Loucy (cell line): ENCODE results near the gene NR1H3.

Experiments
- H2AFZ ChIP-seq: fragments of 200-600 bp; sonication (generic); 2 replicates; pipeline ENCODE4 v1.6.0; 2016; ENCODE audit warnings: antibody characterized with exemption, mild to moderate bottlenecking, low read length, moderate library complexity
- H3F3A ChIP-seq: fragments of 200-600 bp; 2 replicates; pipeline ENCODE4 v1.6.0; 2016; ENCODE audit warnings: antibody characterized with exemption, low read depth, mild to moderate bottlenecking
- H3K27me3 ChIP-seq: fragments of 200-600 bp; sonication (generic); 2 replicates; pipeline ENCODE4 v1.6.1; 2014; ENCODE audit warnings: low read length, mild to moderate bottlenecking; ENCODE audit not compliant: insufficient read depth, poor library complexity, severe bottlenecking
- H3K36me3 ChIP-seq: fragments of 200-600 bp; sonication (generic); 2 replicates; pipeline ENCODE4 v1.6.1; 2016; ENCODE audit warnings: low read length; ENCODE audit not compliant: insufficient read depth
- H3K4me1 ChIP-seq: fragments of 200-600 bp; sonication (generic); 2 replicates; pipeline ENCODE4 v1.5.1; 2014; ENCODE audit warnings: low read length, mild to moderate bottlenecking; ENCODE audit not compliant: insufficient read depth, poor library complexity, severe bottlenecking
- H3K4me2 ChIP-seq: fragments of 200-600 bp; sonication (generic); 2 replicates; pipeline ENCODE4 v1.6.0; 2014; ENCODE audit warnings: antibody characterized with exemption, low read length, low read depth, mild to moderate bottlenecking; ENCODE audit not compliant: poor library complexity, severe bottlenecking
- H3K4me3 ChIP-seq: fragments of 200-600 bp; sonication (generic); 2 replicates; pipeline ENCODE4 v1.5.1; 2014; ENCODE audit warnings: low read length, mild to moderate bottlenecking, mixed read lengths; ENCODE audit not compliant: poor library complexity, severe bottlenecking
- H3K79me2 ChIP-seq: fragments of 200-600 bp; sonication (generic); 2 replicates; pipeline ENCODE4 v1.6.1; 2014; ENCODE audit warnings: low read length; ENCODE audit not compliant: insufficient read depth
- H3K9ac ChIP-seq: fragments of 200-600 bp; sonication (generic); 2 replicates; pipeline ENCODE4 v1.6.0; 2014; ENCODE audit warnings: mild to moderate bottlenecking, low read depth, low read length, moderate library complexity; ENCODE audit not compliant: poor library complexity, severe bottlenecking
- H3K9me2 ChIP-seq: fragments of 200-600 bp; sonication (generic); replicated peaks from 2 replicates; pipeline ENCODE4 v1.6.1; 2016; ENCODE audit warnings: low read depth, low read length, mixed read lengths
- H3K9me3 ChIP-seq: fragments of 200-600 bp; sonication (generic); 2 replicates; pipeline ENCODE4 v1.6.1; 2014; ENCODE audit warnings: mild to moderate bottlenecking, antibody characterized with exemption, low read length, low read depth; ENCODE audit not compliant: insufficient read depth
- H4K20me1 ChIP-seq: fragments of 200-600 bp; sonication (generic); 2 replicates; pipeline ENCODE4 v1.6.0; 2014; ENCODE audit warnings: antibody characterized with exemption, low read length, mild to moderate bottlenecking; ENCODE audit not compliant: insufficient read depth, poor library complexity, severe bottlenecking
- CTCF ChIP-seq: fragments of 200-600 bp; sonication (generic); conservative IDR thresholded peaks from 2 replicates; pipeline ENCODE4 v1.5.1; 2014; ENCODE audit warnings: mild to moderate bottlenecking, antibody characterized with exemption, low read length
- EZH2phosphoT487 ChIP-seq: fragments of 200-600 bp; IDR thresholded peaks from 2 replicates; pipeline ENCODE4 v1.6.1; 2018; ENCODE audit warnings: antibody characterized with exemption, mild to moderate bottlenecking, moderate library complexity, borderline replicate concordance

The NR1H3 gene

GRCh38 chr11:47305734-47306483 lies 48.1 kb downstream of the NR1H3 start:
- Histone ChIP-seq H3K27me3 (no peaks in the 10 kb centered on the region), H3K36me3 (peaks cover 90% of the 10 kb centered on the region; the same call in 1 of the 2 replicates), H2AFZ (no peak overlapping the region), H3K9ac (no peak overlapping the region), H4K20me1 (no peaks in the 10 kb centered on the region), H3K79me2 (peaks cover 7% of the 10 kb centered on the region; the same call in 1 of the 2 replicates), H3K9me3 (peaks cover 6% of the 10 kb centered on the region; the same call in 1 of the 2 replicates), H3K9me2 (no peaks in the 10 kb centered on the region), H3F3A (no peaks in the 10 kb centered on the region), H3K4me3 (no peak overlapping the region), H3K4me2 (no peak overlapping the region), H3K4me1 (no peaks in the 10 kb centered on the region)
- no peak for TF ChIP-seq CTCF
- no peak for TF ChIP-seq EZH2phosphoT487

- Histone ChIP-seq H3K27me3 (no peaks in the 10 kb centered on the region), H3K4me3 (no peak overlapping the region), H3K9me2 (no peaks in the 10 kb centered on the region), H3K36me3 (peaks cover 92% of the 10 kb centered on the region; the same call in 1 of the 2 replicates), H3K4me2 (no peak overlapping the region), H2AFZ (no peak overlapping the region), H3F3A (no peaks in the 10 kb centered on the region), H3K9ac (no peak overlapping the region), H4K20me1 (no peaks in the 10 kb centered on the region), H3K4me1 (no peaks in the 10 kb centered on the region), H3K79me2 (peaks cover 5% of the 10 kb centered on the region; the same call in 1 of the 2 replicates), H3K9me3 (peaks cover 6% of the 10 kb centered on the region; the same call in 1 of the 2 replicates)
- no peak for TF ChIP-seq CTCF
- TF ChIP-seq EZH2phosphoT487: no peak
Observed at GRCh38 chr11:47306484-47306844, 48.7 kb downstream of the NR1H3 start.

GRCh38 chr11:47308050-47308823 lies 50.4 kb downstream of the NR1H3 start:
- no peak overlapping the region for H3K9ac ChIP-seq
- H3K36me3 ChIP-seq: peaks cover 92% of the 10 kb centered on the region; the same call in 1 of the 2 replicates
- TF ChIP-seq CTCF: no peak
- no peak for TF ChIP-seq EZH2phosphoT487
- no peaks in the 10 kb centered on the region for H3F3A ChIP-seq
- H3K4me1 ChIP-seq: no peaks in the 10 kb centered on the region
- no peak overlapping the region for H3K4me3 ChIP-seq
- 0 out of 2 replicates have a peak, but pooled peaks cover 4% of the 10 kb centered on the region for H3K79me2 ChIP-seq
- no peaks in the 10 kb centered on the region for H4K20me1 ChIP-seq
- no peaks in the 10 kb centered on the region for H3K9me2 ChIP-seq
- no peaks in the 10 kb centered on the region for H3K9me3 ChIP-seq
- H2AFZ ChIP-seq: no peak overlapping the region
- H3K4me2 ChIP-seq: no peak overlapping the region
- H3K27me3 ChIP-seq: no peaks in the 10 kb centered on the region
